ENCODE results near the gene AKR1C4. TPM values are rescaled to one million over a fixed set of nuclear protein-coding genes. Genes with fewer than 3 reads are reported as not detected.

AKR1C4 gene
- total RNA-seq (2014; rRNA removed; shearing (Covaris generic); ENCODE audit: low replicate concordance): not detected in 2 replicates

DNA sequence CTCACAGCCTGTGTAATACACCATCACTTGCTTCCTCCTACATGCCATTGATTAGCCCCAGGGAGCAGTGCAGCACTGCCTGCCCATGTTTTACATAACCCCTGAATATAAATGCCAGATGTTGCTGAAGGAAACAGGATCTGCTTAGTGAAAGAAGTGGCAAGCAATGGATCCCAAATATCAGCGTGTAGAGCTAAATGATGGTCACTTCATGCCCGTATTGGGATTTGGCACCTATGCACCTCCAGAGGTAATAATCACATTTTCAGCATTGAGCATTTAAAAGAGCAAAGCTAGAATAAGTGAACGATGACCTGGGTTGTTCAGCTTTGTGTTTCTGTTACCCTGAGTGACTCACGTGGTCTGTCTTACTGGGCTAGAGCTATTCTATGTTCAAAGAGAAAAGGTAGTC lies at the start of gene AKR1C4:
Gene AKR1C4, plus strand, starts transcription at position 136 of the 412 bp plus-strand sequence. Its CDS starts 31 bp downstream, at position 167.
- Histone ChIP-seq H3K9me2 (replicated peaks; ENCODE audit: insufficient read depth, low read length) (no peaks in the 10 kb centered on the region), H3K9ac (ENCODE audit: low read length) (no peak within 1 kb of the TSS), H3K36me3 (ENCODE audit: insufficient read depth, low read length) (no peaks in the 10 kb centered on the region), H3K4me1 (ENCODE audit: low read length) (no peaks in the 10 kb centered on the region), H3K79me2 (ENCODE audit: low read length) (no peaks in the 10 kb centered on the region), H2AFZ (ENCODE audit: low read length) (no peak within 1 kb of the TSS), H3K4me2 (ENCODE audit: low read depth, low read length, poor library complexity, severe bottlenecking) (no peak within 1 kb of the TSS), H3K27me3 (ENCODE audit: low read length) (no peaks in the 10 kb centered on the region), H3K9me3 (ENCODE audit: low read length) (no peaks in the 10 kb centered on the region), H4K20me1 (ENCODE audit: insufficient read depth, low read depth, low read length) (no peaks in the 10 kb centered on the region), H3K27ac (ENCODE audit: low read length) (no peak within 1 kb of the TSS), H3K4me3 (ENCODE audit: low read length) (no peak within 1 kb of the TSS)
- no peak for DNase-seq

DNA sequence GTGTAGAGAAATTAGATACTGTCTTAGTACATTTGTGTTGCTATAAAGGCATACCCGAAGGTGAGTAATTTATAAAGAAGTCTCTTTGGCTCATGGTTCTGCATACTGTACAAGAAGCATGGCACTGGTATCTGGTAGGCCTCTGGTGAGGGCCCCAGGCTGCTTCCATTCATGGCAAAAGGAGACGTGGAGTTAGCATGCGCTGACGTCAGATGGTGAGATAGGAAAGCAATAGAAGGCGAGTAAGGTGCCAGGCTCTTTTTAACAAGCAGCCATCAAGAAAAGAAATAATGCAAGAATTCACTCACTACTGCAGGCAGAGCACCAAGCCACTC lies 49.8 kb upstream of the AKR1C4 start:
- H3K79me2 ChIP-seq (ENCODE audit: low read length): no peaks in the 10 kb centered on the region
- H3K4me2 ChIP-seq (ENCODE audit: low read depth, low read length, poor library complexity, severe bottlenecking): no peak overlapping the region
- H4K20me1 ChIP-seq (ENCODE audit: insufficient read depth, low read depth, low read length): no peaks in the 10 kb centered on the region
- no peaks in the 10 kb centered on the region for H3K27me3 ChIP-seq (ENCODE audit: low read length)
- H3K27ac ChIP-seq (ENCODE audit: low read length): no peak overlapping the region
- no peaks in the 10 kb centered on the region for H3K36me3 ChIP-seq (ENCODE audit: insufficient read depth, low read length)
- H3K4me3 ChIP-seq (ENCODE audit: low read length): no peak overlapping the region
- H3K4me1 ChIP-seq (ENCODE audit: low read length): no peaks in the 10 kb centered on the region
- no peak overlapping the region for H3K9ac ChIP-seq (ENCODE audit: low read length)
- no peak for DNase-seq
- no peaks in the 10 kb centered on the region for H3K9me2 ChIP-seq (replicated peaks; ENCODE audit: insufficient read depth, low read length)
- no peak overlapping the region for H2AFZ ChIP-seq (ENCODE audit: low read length)
- no peaks in the 10 kb centered on the region for H3K9me3 ChIP-seq (ENCODE audit: low read length)

DNA sequence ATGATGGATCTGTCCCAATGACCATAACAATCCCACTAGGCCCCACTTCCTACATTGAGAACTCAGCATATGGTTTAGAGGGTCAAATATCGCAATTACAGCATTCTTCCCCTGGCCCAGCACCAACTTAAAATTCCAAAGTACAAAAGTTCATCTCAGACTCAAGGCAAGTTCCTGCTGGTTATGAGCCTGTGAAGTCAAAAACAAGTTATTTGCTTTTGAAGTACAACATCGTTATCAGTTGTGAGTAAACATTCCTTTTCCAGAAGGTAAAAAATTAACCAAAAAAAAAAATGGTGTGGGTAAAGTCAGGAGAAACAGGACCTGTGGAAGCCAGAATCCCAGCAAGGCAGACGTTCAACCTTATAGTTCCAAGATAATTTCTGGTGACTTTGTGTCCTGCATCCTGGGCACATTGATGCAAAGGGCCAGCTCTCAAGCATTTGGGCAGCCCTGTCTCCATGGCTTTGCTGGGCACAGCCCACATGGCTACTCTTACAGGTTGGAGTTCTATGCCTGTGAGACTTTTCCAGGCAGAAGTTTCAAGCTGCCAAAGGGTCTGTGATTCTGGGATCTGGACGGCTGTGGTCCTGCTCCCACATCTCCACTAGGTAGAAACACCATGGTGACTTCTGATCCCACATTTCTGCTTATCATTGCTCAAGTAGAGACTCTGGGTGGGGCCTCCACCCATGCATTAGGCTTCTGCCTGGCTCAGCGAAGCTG lies 49.2 kb upstream of the AKR1C4 start:
- Histone ChIP-seq H2AFZ (ENCODE audit: low read length) (no peak overlapping the region), H3K4me3 (ENCODE audit: low read length) (no peak overlapping the region), H3K27ac (ENCODE audit: low read length) (no peak overlapping the region), H3K27me3 (ENCODE audit: low read length) (no peaks in the 10 kb centered on the region), H3K79me2 (ENCODE audit: low read length) (no peaks in the 10 kb centered on the region), H3K4me2 (ENCODE audit: low read depth, low read length, poor library complexity, severe bottlenecking) (no peak overlapping the region), H3K4me1 (ENCODE audit: low read length) (no peaks in the 10 kb centered on the region), H3K9me2 (replicated peaks; ENCODE audit: insufficient read depth, low read length) (no peaks in the 10 kb centered on the region), H3K36me3 (ENCODE audit: insufficient read depth, low read length) (no peaks in the 10 kb centered on the region), H3K9me3 (ENCODE audit: low read length) (no peaks in the 10 kb centered on the region), H3K9ac (ENCODE audit: low read length) (no peak overlapping the region), H4K20me1 (ENCODE audit: insufficient read depth, low read depth, low read length) (no peaks in the 10 kb centered on the region)
- DNase-seq: no peak

DNA sequence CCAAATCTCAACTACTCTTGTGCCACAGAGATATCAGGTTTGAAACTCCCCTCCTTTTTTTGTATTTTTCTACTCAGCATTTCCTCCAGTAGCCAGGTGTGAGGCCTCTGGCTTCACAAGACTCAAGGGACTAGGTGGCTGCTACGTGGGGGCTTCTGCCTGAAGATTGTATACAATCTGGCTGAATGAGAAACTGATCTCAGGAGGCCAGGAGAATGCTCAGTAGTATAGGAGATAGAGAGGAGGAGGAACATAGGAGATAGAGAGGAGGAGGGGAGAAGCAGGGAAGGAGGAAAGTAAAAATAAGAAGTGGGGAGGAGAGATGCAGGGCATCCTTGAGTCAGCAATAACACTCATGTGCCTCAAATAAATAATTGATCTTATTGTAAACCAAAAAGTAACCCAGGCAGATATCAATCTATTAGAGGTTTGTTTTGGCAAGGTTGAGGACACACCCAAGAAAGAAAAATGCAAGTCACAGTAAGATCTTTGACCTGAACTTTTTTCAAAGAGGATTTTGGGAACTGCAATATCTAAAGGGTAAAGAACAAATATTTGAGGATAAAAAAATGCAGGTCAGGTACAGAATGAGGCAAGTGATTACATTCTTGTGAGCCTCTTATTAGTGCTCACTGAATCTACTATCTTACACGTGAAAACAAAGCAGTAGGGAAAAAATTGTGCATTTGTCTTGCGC lies 48.5 kb upstream of the AKR1C4 start:
- H3K27me3 ChIP-seq (ENCODE audit: low read length): no peaks in the 10 kb centered on the region
- H3K9ac ChIP-seq (ENCODE audit: low read length): no peak overlapping the region
- no peak for DNase-seq
- no peak overlapping the region for H2AFZ ChIP-seq (ENCODE audit: low read length)
- no peak overlapping the region for H3K4me3 ChIP-seq (ENCODE audit: low read length)
- no peaks in the 10 kb centered on the region for H3K9me2 ChIP-seq (replicated peaks; ENCODE audit: insufficient read depth, low read length)
- H3K4me2 ChIP-seq (ENCODE audit: low read depth, low read length, poor library complexity, severe bottlenecking): no peak overlapping the region
- H4K20me1 ChIP-seq (ENCODE audit: insufficient read depth, low read depth, low read length): no peaks in the 10 kb centered on the region
- no peaks in the 10 kb centered on the region for H3K9me3 ChIP-seq (ENCODE audit: low read length)
- no peaks in the 10 kb centered on the region for H3K79me2 ChIP-seq (ENCODE audit: low read length)
- no peaks in the 10 kb centered on the region for H3K36me3 ChIP-seq (ENCODE audit: insufficient read depth, low read length)
- no peaks in the 10 kb centered on the region for H3K4me1 ChIP-seq (ENCODE audit: low read length)
- H3K27ac ChIP-seq (ENCODE audit: low read length): no peak overlapping the region

DNA sequence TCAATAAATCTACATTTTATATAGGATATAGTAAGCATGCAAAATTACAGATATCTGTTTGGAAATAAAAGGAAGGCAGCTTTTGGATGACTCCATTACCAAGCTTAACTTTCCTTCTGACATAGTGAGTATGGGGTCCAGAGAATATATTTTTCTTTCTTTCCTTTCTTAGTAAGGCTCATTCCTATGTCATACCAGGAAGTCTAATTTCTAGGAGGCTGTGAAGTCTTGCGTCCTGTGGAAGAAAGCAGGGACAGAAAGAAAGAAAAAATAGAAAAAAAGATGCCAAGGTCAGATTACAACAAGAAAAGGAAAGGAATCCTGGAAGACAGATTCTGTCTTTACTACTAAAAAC lies 48.0 kb upstream of the AKR1C4 start:
- Histone ChIP-seq H3K36me3 (ENCODE audit: insufficient read depth, low read length) (no peaks in the 10 kb centered on the region), H3K27ac (ENCODE audit: low read length) (no peak overlapping the region), H4K20me1 (ENCODE audit: insufficient read depth, low read depth, low read length) (no peaks in the 10 kb centered on the region), H3K79me2 (ENCODE audit: low read length) (no peaks in the 10 kb centered on the region), H3K4me1 (ENCODE audit: low read length) (no peaks in the 10 kb centered on the region), H3K4me3 (ENCODE audit: low read length) (no peak overlapping the region), H3K9ac (ENCODE audit: low read length) (no peak overlapping the region), H3K9me2 (replicated peaks; ENCODE audit: insufficient read depth, low read length) (no peaks in the 10 kb centered on the region), H3K27me3 (ENCODE audit: low read length) (no peaks in the 10 kb centered on the region), H3K4me2 (ENCODE audit: low read depth, low read length, poor library complexity, severe bottlenecking) (no peak overlapping the region), H2AFZ (ENCODE audit: low read length) (no peak overlapping the region), H3K9me3 (ENCODE audit: low read length) (no peaks in the 10 kb centered on the region)
- no peak for DNase-seq

GRCh38 chr10:5151076-5151475 lies 45.6 kb upstream of the AKR1C4 start:
- DNase-seq: no peak
- Histone ChIP-seq H3K4me3 (ENCODE audit: low read length) (no peak overlapping the region), H3K79me2 (ENCODE audit: low read length) (no peaks in the 10 kb centered on the region), H3K27me3 (ENCODE audit: low read length) (no peaks in the 10 kb centered on the region), H3K4me2 (ENCODE audit: low read depth, low read length, poor library complexity, severe bottlenecking) (no peak overlapping the region), H3K27ac (ENCODE audit: low read length) (no peak overlapping the region), H3K9me3 (ENCODE audit: low read length) (no peaks in the 10 kb centered on the region), H3K4me1 (ENCODE audit: low read length) (no peaks in the 10 kb centered on the region), H2AFZ (ENCODE audit: low read length) (no peak overlapping the region), H4K20me1 (ENCODE audit: insufficient read depth, low read depth, low read length) (no peaks in the 10 kb centered on the region), H3K9me2 (replicated peaks; ENCODE audit: insufficient read depth, low read length) (no peaks in the 10 kb centered on the region), H3K9ac (ENCODE audit: low read length) (no peak overlapping the region), H3K36me3 (ENCODE audit: insufficient read depth, low read length) (no peaks in the 10 kb centered on the region)

DNA sequence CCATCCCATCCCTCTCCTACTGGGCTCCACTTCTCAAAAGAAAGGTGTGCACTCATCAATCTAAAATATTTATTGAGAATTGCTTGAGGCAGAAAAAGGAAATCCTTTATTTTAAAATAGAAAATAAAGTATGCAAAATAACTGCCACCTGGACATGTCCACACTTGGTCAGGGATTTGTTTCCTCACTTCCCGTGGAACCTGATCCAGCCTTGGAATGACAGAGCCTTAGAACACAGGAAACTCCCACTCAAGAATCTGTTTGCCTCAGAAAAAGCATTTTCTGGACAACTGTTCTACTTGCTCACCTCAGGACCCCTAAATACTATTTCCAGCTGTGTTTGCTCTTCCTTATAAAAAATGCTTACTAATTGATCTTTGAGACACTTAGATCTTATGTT lies 40.7 kb upstream of the AKR1C4 start:
- Histone ChIP-seq H2AFZ (ENCODE audit: low read length) (no peak overlapping the region), H3K9me3 (ENCODE audit: low read length) (no peaks in the 10 kb centered on the region), H3K79me2 (ENCODE audit: low read length) (no peaks in the 10 kb centered on the region), H3K9ac (ENCODE audit: low read length) (no peak overlapping the region), H3K27ac (ENCODE audit: low read length) (no peak overlapping the region), H3K36me3 (ENCODE audit: insufficient read depth, low read length) (no peaks in the 10 kb centered on the region), H4K20me1 (ENCODE audit: insufficient read depth, low read depth, low read length) (no peaks in the 10 kb centered on the region), H3K4me1 (ENCODE audit: low read length) (no peaks in the 10 kb centered on the region), H3K4me3 (ENCODE audit: low read length) (no peak overlapping the region), H3K9me2 (replicated peaks; ENCODE audit: insufficient read depth, low read length) (no peaks in the 10 kb centered on the region), H3K27me3 (ENCODE audit: low read length) (no peaks in the 10 kb centered on the region), H3K4me2 (ENCODE audit: low read depth, low read length, poor library complexity, severe bottlenecking) (no peak overlapping the region)
- no peak for DNase-seq

- no peak overlapping the region for H2AFZ ChIP-seq (ENCODE audit: low read length)
- no peaks in the 10 kb centered on the region for H3K4me1 ChIP-seq (ENCODE audit: low read length)
- DNase-seq: no peak
- no peaks in the 10 kb centered on the region for H3K27me3 ChIP-seq (ENCODE audit: low read length)
- H3K9ac ChIP-seq (ENCODE audit: low read length): no peak overlapping the region
- no peaks in the 10 kb centered on the region for H3K9me3 ChIP-seq (ENCODE audit: low read length)
- H3K9me2 ChIP-seq (replicated peaks; ENCODE audit: insufficient read depth, low read length): no peaks in the 10 kb centered on the region
- no peaks in the 10 kb centered on the region for H4K20me1 ChIP-seq (ENCODE audit: insufficient read depth, low read depth, low read length)
- no peaks in the 10 kb centered on the region for H3K36me3 ChIP-seq (ENCODE audit: insufficient read depth, low read length)
- no peak overlapping the region for H3K4me2 ChIP-seq (ENCODE audit: low read depth, low read length, poor library complexity, severe bottlenecking)
- H3K4me3 ChIP-seq (ENCODE audit: low read length): no peak overlapping the region
- H3K79me2 ChIP-seq (ENCODE audit: low read length): no peaks in the 10 kb centered on the region
- no peak overlapping the region for H3K27ac ChIP-seq (ENCODE audit: low read length)
These were observed 39.1 kb upstream of the AKR1C4 start for GRCh38 chr10:5157501-5157900.

Measured in Karpas-422 (cell line).